PC-3 (cell line): Measurements from ENCODE around the gene HERC3.

Experiments
- EZH2 ChIP-seq: fragments of 300-600 bp; sonication (generic); IDR thresholded peaks from one replicate; pipeline ENCODE4 v1.6.1; 2017; ENCODE audit warnings: antibody characterized with exemption, mild to moderate bottlenecking, low read length; ENCODE audit not compliant: unreplicated experiment
- TF ChIP-seq, protein P1 (sequence below): fragments of 300-600 bp; sonication (generic); conservative IDR thresholded peaks from 2 replicates; pipeline ENCODE4 v1.5.1; 2017; ENCODE audit warnings: antibody characterized with exemption, low read depth, mild to moderate bottlenecking, low read length

DNA sequence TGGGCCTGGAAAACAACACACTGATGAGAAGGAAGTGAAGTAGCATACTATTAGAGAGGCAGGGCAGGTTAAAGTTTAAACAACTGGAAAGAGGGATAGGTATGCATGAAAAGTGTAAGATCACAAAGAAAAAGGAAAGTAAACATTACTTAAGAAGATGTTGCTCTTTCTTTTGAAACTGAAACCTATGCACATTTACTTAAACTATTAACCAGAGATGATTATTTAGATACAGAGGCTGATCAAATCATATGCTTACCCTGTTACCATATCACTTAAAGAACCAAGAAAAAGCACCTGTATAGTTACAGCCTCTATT is 67.6 kb downstream of the HERC3 start:
- TF ChIP-seq, protein P1, sequence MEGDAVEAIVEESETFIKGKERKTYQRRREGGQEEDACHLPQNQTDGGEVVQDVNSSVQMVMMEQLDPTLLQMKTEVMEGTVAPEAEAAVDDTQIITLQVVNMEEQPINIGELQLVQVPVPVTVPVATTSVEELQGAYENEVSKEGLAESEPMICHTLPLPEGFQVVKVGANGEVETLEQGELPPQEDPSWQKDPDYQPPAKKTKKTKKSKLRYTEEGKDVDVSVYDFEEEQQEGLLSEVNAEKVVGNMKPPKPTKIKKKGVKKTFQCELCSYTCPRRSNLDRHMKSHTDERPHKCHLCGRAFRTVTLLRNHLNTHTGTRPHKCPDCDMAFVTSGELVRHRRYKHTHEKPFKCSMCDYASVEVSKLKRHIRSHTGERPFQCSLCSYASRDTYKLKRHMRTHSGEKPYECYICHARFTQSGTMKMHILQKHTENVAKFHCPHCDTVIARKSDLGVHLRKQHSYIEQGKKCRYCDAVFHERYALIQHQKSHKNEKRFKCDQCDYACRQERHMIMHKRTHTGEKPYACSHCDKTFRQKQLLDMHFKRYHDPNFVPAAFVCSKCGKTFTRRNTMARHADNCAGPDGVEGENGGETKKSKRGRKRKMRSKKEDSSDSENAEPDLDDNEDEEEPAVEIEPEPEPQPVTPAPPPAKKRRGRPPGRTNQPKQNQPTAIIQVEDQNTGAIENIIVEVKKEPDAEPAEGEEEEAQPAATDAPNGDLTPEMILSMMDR = no peak
- no peak for TF ChIP-seq EZH2
